ACC112 (cell line): ENCODE results near the gene EBF4.
A peak's percentile ranks its signal among the peaks of the same experiment; 100 is the strongest.

Source experiments
- H2AFZ ChIP-seq: fragments of 200-600 bp; sonication (generic); one replicate; pipeline ENCODE4 v1.6.0; 2017; ENCODE audit warnings: antibody characterized with exemption, low read length; ENCODE audit not compliant: unreplicated experiment
- H3K27ac ChIP-seq: fragments of 200-600 bp; sonication (generic); 2 replicates; pipeline ENCODE4 v1.5.1; 2014; ENCODE audit warnings: low read depth, mild to moderate bottlenecking, antibody characterized with exemption, low read length, moderate library complexity
- H3K27me3 ChIP-seq: fragments of 200-600 bp; sonication (generic); 2 replicates; pipeline ENCODE4 v1.6.1; 2014; ENCODE audit warnings: mild to moderate bottlenecking, antibody characterized with exemption, low read length, moderate library complexity, mixed read lengths; ENCODE audit not compliant: insufficient read depth
- H3K36me3 ChIP-seq: fragments of 200-600 bp; sonication (generic); 2 replicates; pipeline ENCODE4 v1.6.1; 2016; ENCODE audit warnings: mild to moderate bottlenecking, antibody characterized with exemption, low read length, moderate library complexity, mixed read lengths; ENCODE audit not compliant: insufficient read depth
- H3K4me1 ChIP-seq: fragments of 200-600 bp; sonication (generic); one replicate; pipeline ENCODE4 v1.6.1; 2016; ENCODE audit warnings: low read length, mixed read lengths; ENCODE audit not compliant: insufficient read depth, unreplicated experiment, control insufficient read depth
- H3K4me3 ChIP-seq: fragments of 200-600 bp; sonication (generic); 2 replicates; pipeline ENCODE4 v1.5.1; 2014; ENCODE audit warnings: mild to moderate bottlenecking, low read depth, low read length
- H3K79me2 ChIP-seq: fragments of 200-600 bp; sonication (generic); one replicate; pipeline ENCODE4 v1.6.0; 2016; ENCODE audit warnings: low read length; ENCODE audit not compliant: control insufficient read depth, unreplicated experiment, insufficient read depth

EBF4 gene, protein sequence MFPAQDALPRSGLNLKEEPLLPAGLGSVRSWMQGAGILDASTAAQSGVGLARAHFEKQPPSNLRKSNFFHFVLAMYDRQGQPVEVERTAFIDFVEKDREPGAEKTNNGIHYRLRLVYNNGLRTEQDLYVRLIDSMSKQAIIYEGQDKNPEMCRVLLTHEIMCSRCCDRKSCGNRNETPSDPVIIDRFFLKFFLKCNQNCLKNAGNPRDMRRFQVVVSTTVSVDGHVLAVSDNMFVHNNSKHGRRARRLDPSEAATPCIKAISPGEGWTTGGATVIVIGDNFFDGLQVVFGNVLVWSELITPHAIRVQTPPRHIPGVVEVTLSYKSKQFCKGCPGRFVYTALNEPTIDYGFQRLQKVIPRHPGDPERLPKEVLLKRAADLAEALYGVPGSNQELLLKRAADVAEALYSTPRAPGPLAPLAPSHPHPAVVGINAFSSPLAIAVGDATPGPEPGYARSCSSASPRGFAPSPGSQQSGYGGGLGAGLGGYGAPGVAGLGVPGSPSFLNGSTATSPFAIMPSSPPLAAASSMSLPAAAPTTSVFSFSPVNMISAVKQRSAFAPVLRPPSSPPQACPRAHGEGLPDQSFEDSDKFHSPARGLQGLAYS

DNA sequence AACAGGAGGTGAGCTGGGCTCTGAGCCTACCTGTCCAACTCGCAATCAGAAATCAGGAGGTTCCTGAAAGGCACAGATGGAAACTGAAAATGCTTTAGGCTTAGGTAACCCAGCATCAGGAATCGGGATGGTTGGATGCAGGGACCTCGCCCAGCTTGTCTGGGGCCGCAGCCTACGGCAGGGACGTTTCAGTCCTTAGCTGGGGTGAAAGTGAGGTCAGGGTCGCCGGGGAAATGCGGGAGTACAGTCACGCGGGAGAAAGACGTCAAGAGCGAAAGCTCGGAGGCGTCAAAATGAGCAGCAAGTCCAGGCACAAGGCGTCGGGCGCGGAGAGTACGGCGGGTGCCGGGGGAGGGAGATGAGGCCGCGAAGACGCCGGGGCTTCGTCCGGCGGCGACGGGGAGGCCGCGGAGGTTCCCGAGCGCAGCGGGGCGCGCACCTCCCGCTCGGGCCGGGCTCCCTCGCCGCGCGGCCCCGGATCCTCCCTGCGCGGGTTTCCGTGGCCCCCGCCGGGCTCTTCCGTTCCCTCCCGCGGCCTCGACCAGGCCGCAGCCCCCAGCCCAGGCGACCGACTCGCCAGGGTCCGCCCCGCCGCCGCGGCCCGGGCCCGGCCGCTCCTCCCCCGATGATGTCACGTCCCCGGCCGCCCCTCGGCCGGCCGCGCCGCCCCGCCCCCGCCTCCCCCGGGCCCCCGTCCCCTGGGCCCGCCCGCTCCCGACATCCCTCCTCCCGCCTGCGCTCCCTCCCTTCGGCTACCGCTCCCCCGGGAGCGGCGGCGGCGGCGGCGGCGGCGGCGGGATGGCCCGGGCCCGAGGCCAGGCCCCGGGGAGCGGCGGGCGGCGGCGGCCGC lies at the start of gene EBF4:
TSS of gene EBF4 (plus strand) at position 745 of the 850 bp plus-strand sequence. CDS start 866 bp downstream, outside the sequence.
- Histone ChIP-seq H3K27me3 (peaks cover 66% of the 10 kb centered on the region), H3K36me3 (no peaks in the 10 kb centered on the region), H2AFZ (no peak within 1 kb of the TSS), H3K27ac (no peak within 1 kb of the TSS), H3K79me2 (no peaks in the 10 kb centered on the region), H3K4me1 (no peaks in the 10 kb centered on the region), H3K4me3 (peak within 1 kb of the TSS; percentile 56; the same call in 1 of the 2 replicates)

DNA sequence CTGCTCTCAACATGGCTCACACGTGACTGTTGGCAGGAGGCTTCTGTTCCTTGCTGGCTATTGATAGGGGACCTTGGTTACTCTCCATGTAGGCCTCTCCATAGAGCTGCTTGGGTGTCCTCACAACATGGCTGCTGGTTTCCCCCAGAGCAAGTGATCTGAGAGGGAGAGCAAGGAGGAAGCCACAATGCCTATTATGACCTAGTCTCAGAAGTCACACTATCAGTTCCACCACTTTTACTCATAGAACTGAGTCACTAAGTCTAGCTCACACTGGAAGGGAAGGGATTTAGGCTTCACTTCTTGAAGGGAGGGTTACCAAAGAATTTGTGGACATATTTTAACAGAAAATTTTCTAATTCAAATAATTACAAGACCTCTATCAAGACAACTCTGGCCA lies 48.9 kb upstream of the EBF4 start:
- H3K27me3 ChIP-seq, result no peaks in the 10 kb centered on the region

DNA sequence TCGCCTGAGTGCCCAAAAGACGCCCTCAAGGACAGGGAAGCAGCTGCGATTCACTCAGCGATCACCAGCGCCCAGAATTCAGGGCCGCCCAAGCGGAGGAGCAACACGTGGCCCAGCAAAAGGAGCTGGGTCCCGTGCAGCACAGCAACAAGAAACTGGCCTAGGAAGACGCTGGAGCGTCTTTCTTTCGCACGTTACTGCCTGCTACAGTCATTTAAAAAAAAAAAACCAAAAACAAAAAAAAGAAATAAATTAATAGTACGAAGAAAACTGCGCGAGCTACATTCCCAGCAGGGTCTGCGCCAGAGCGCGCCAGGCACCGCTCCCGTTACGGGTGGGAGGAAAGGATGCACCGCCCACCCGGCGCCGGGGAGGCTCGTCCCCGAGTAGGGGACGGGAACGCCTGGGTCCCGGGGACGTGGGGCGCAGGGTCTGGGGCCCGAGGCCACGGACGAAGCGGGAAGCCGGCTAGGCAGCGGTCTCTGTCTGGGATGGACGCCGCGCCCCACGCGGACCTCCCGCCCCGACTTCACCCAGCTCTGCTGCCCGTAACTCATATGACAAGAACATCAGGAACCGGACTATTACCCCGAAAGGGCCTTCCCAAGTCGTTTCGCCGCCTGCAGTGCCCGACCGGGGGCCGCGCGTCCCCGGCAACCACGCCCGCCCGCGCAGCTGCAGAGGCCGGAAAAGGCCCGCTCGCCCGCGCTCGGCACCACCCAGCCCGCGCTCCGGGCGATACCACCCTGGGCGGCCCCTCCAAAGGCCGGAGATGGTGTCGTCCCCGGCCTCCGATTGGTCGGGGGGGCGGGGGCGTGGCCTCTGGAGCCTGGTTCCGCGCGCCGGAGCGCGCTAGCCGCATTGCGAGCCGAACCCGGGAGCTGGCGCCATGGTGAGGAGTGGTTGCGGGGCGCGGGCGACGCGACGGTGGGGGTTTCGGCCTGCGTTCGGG lies 40.5 kb upstream of the EBF4 start, which contains the start of gene NOP56:
TSS of gene NOP56 (plus strand) at position 861 of the 952 bp plus-strand sequence. CDS start at position 890, 29 bp downstream.
- Histone ChIP-seq H3K36me3 (peaks cover 36% of the 10 kb centered on the region; the same call in 1 of the 2 replicates), H3K27ac (peak within 1 kb of the TSS; percentile 78), H3K27me3 (no peaks in the 10 kb centered on the region), H2AFZ (peak within 1 kb of the TSS; percentile 26), H3K4me3 (peak within 1 kb of the TSS; percentile 100), H3K4me1 (peaks cover 17% of the 10 kb centered on the region), H3K79me2 (peaks cover 56% of the 10 kb centered on the region)

More for the DNA sequence above, 48.9 kb upstream of the EBF4 start:
- Histone ChIP-seq H3K36me3 (0 out of 2 replicates have a peak, but pooled peaks cover 8% of the 10 kb centered on the region), H2AFZ (no peak overlapping the region), H3K4me1 (no peaks in the 10 kb centered on the region), H3K27ac (no peak overlapping the region), H3K4me3 (no peak overlapping the region), H3K79me2 (no peaks in the 10 kb centered on the region)

DNA sequence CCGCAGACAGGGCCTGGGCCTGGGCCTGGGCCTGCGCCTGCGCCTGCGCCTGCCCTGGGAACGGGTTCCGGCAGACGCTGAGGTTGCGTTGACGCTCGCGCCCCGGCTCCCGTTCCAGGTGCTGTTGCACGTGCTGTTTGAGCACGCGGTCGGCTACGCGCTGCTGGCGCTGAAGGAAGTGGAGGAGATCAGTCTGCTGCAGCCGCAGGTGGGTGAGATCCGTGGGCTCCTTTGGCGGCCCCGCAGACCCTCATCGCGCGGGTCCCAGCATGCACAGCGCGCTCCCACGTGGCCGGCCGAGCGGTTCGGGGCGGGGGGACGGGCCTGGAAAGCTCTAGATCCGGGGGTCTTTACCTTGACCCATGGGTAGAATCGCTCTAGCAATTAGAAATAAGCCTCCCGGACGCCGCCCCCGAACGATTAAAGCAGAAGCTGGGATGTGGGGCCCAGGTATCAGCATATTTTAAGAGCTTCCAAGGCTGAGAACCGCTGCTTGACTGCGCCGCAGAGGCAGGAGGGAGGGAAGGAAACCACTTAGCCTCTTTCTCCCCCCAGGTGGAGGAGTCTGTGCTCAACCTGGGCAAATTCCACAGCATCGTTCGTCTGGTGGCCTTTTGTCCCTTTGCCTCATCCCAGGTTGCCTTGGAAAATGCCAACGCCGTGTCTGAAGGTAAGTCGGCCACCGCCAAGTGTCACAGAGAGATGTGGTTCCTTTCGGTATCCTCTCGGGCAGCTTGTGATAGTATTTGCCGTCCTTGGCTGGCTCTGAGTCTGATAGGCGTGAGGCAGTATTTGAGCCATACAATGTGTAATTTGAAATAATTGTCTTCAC lies 39.6 kb upstream of the EBF4 start:
- Histone ChIP-seq H3K27ac (peak overlapping the region; percentile 35; the same call in 1 of the 2 replicates), H3K36me3 (peaks cover 40% of the 10 kb centered on the region; the same call in 1 of the 2 replicates), H3K27me3 (no peaks in the 10 kb centered on the region), H2AFZ (peak overlapping the region; percentile 26), H3K79me2 (peaks cover 57% of the 10 kb centered on the region), H3K4me3 (peak overlapping the region; percentile 100), H3K4me1 (peaks cover 17% of the 10 kb centered on the region)

DNA sequence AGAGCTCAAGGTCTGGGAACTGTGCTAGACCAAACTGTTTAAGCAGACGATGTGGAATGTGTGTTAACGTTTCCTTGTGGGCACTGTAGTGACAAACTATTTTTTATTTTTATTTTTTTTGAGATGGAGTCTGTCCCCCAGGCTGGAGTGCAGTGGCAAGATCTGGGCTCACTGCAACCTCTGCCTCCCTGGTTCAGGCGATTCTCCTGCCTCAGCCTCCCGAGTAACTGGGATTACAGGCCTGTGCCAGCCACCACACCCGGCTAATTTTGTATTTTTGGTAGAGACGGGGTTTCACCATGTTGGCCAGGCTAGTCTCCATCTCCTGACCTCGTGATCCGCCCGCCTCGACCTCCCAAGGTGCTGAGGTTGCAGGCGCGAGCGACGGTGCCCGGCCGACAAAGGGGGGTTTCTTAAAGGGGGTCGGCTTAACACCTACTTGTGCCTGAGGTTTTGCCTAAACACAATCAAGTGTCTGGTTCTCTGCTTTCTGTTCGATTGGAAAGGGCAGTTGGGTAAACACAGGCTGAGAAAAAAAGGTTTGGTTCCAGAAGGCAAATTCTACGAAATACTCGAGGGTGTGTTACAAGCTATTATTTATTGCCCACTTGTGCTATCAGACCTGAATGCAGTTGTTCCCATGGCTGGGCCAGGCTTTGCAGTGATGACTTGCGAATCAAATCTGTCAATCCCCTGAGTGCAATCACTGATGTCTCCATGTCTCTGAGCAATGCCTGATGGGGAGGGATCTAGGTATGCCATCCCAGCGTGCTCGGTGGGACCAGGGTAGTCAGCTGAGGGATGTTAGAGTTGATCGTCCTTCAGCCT lies 38.8 kb upstream of the EBF4 start:
- H3K4me3 ChIP-seq, result peak overlapping the region; percentile 100
- peaks cover 17% of the 10 kb centered on the region for H3K4me1 ChIP-seq
- H2AFZ ChIP-seq, result no peak overlapping the region
- peaks cover 40% of the 10 kb centered on the region; the same call in 1 of the 2 replicates for H3K36me3 ChIP-seq
- no peaks in the 10 kb centered on the region for H3K27me3 ChIP-seq
- peak overlapping the region; percentile 35; the same call in 1 of the 2 replicates for H3K27ac ChIP-seq
- H3K79me2 ChIP-seq, result peaks cover 57% of the 10 kb centered on the region

DNA sequence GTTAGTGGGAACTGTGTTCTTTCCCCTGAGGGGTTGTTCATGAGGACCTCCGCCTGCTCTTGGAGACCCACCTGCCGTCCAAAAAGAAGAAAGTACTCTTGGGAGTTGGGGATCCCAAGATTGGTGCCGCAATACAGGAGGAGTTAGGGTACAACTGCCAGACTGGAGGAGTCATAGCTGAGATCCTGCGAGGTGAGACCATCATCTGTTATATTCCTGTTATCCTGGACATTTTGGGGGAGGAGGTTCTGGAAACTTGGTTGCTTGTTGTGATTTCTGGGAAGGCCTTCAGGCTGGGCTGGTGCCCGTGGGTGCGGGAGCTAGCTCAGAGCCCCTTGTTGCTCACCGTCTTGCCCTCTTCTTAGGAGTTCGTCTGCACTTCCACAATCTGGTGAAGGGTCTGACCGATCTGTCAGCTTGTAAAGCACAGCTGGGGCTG lies 38.2 kb upstream of the EBF4 start:
- no peaks in the 10 kb centered on the region for H3K27me3 ChIP-seq
- no peak overlapping the region for H3K27ac ChIP-seq
- H3K4me3 ChIP-seq, result peak overlapping the region; percentile 100
- H3K79me2 ChIP-seq, result peaks cover 57% of the 10 kb centered on the region
- peaks cover 17% of the 10 kb centered on the region for H3K4me1 ChIP-seq
- H3K36me3 ChIP-seq, result peaks cover 40% of the 10 kb centered on the region; the same call in 1 of the 2 replicates
- H2AFZ ChIP-seq, result no peak overlapping the region

DNA sequence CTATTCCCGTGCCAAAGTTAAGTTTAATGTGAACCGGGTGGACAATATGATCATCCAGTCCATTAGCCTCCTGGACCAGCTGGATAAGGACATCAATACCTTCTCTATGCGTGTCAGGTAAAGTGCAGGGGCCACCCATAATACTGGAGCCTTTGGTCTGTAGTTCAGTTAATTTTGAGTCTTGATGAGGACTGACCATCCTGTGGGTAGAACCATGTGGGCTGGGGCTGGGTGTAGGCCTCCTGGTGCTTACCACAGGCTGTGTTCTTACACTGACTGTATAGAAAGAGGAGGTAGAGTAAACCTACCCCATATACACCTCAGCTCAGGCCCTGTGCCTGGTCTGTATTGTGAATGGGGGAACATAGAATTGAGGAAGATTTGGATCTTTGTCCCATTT lies 37.7 kb upstream of the EBF4 start:
- Histone ChIP-seq H3K4me3 (peak overlapping the region; percentile 100), H2AFZ (no peak overlapping the region), H3K36me3 (peaks cover 40% of the 10 kb centered on the region; the same call in 1 of the 2 replicates), H3K4me1 (peaks cover 17% of the 10 kb centered on the region), H3K27me3 (no peaks in the 10 kb centered on the region), H3K27ac (no peak overlapping the region), H3K79me2 (peaks cover 57% of the 10 kb centered on the region)

DNA sequence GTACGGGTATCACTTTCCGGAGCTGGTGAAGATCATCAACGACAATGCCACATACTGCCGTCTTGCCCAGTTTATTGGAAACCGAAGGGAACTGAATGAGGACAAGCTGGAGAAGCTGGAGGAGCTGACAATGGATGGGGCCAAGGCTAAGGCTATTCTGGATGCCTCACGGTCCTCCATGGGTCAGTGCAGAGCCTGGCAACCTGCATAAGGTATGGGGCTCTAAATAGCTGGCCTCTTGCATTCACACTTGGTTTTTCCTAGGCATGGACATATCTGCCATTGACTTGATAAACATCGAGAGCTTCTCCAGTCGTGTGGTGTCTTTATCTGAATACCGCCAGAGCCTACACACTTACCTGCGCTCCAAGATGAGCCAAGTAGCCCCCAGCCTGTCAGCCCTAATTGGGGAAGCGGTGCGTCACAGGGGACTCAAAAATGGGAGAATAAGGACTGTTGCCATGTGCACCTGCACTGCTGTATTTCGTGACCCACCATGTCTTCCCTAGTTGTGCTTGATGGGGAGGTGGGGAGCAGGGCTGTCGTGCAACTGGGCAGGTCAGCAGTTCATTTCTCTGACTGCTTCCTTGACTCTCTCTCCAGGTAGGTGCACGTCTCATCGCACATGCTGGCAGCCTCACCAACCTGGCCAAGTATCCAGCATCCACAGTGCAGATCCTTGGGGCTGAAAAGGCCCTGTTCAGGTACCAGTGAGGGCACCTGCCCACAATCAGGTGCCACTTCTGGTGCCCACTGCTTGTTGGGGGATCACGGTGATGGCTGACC lies 37.1 kb upstream of the EBF4 start:
- Histone ChIP-seq H3K4me1 (peaks cover 17% of the 10 kb centered on the region), H3K79me2 (peaks cover 53% of the 10 kb centered on the region), H2AFZ (no peak overlapping the region), H3K36me3 (peaks cover 40% of the 10 kb centered on the region; the same call in 1 of the 2 replicates), H3K27ac (no peak overlapping the region), H3K27me3 (no peaks in the 10 kb centered on the region), H3K4me3 (peak overlapping the region; percentile 100; the same call in 1 of the 2 replicates)
